GM12892 (cell line): ENCODE data around the gene ZNF786.

Source experiments
- POLR2A ChIP-seq: IDR thresholded peaks from 2 replicates; pipeline ENCODE4 v1.6.1; 2011; ENCODE audit warnings: low read depth, low read length, control low read depth
- POLR2AphosphoS5 ChIP-seq: IDR thresholded peaks from 2 replicates; pipeline ENCODE4 v1.6.1; 2011; ENCODE audit warnings: low read depth, low read length, control low read depth
- TAF1 ChIP-seq: IDR thresholded peaks from 2 replicates; pipeline ENCODE4 v1.6.1; 2011; ENCODE audit warnings: low read depth, mild to moderate bottlenecking, control low read depth, low read length, borderline replicate concordance

DNA sequence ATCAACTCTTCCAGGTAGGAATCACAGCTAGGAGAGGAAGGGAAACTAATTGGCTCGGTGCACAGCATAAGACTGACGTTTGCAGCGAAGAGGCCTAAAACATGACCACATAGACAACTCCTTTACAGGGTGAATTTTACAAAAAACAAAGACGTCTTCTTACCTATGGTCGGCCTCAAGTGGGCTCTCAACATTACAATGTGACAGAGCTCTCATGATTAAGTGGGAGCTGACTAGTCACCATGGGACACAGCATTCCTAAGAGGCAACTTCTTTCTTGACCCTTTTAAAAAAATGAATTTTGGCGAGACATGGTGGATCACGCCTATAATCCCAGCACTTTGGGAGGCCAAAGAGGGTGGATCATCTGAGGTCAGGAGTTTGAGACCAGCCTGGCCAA lies 66.9 kb downstream of the ZNF786 start:
- TF ChIP-seq POLR2A (no peak), POLR2AphosphoS5 (no peak), TAF1 (no peak)
